ENCODE data around the gene TSPAN32. TPM values are rescaled to one million over a fixed set of nuclear protein-coding genes. Genes with fewer than 3 reads are reported as not detected.
A peak's percentile ranks its signal among the peaks of the same experiment; 100 is the strongest.

TSPAN32 gene
- total RNA-seq, 3 donors from 2014 or later (not counting 1 experiment from before 2014, with no cell fraction given): 268 to 327 (median 299) TPM

DNA sequence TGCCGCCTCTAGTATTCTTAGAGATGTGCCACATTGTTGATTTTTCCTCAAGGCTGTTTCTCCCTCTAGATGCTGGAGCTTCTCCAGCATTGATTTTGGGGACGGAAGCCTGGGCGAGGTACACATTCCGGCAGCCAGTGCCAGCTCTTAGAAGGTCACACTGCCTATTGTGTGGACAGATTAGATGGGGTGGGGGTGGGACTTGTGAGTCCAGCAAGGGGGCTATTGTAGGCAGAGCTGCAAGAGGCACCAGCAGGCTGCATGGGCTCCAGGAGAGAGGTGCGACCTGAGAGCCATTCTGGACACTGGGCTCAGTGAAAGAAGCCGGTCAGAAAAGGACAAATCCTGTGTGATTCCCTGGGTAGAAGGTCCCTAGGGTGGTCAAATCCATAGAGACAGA is 12.5 kb upstream of the TSPAN32 start:
- Histone ChIP-seq H3K36me3 (ENCODE audit: control insufficient read depth, insufficient read depth, low read length) (no peaks in the 10 kb centered on the region), H3K4me1 (ENCODE audit: control insufficient read depth, insufficient read depth, low read length) (peaks cover 18% of the 10 kb centered on the region), H3K27me3 (ENCODE audit: control insufficient read depth, insufficient read depth, low read length) (no peaks in the 10 kb centered on the region), H3K4me3 (ENCODE audit: low read length) (no peak overlapping the region), H3K27ac (ENCODE audit: low read length) (no peak overlapping the region), H3K9me3 (ENCODE audit: control insufficient read depth, insufficient read depth, low read length) (no peaks in the 10 kb centered on the region)
- no peak overlapping the region for H3K4me3 Mint-ChIP-seq
- H3K36me3 Mint-ChIP-seq: no peaks in the 10 kb centered on the region
- no peaks in the 10 kb centered on the region for H3K27me3 Mint-ChIP-seq (ENCODE audit: low read depth in 2 of 2)
- H3K9me3 Mint-ChIP-seq: no peaks in the 10 kb centered on the region
- no peak for TF ChIP-seq CTCF (IDR thresholded peaks at IDR 0.05)
- 96% methylated on average over 6 of the region's 6 CpGs for WGBS (ENCODE audit: insufficient coverage)
- ATAC-seq (no peak), DNase-seq (peak in 1 of 2 donors; percentile 5)
- intact Hi-C loops (cut with micrococcal nuclease): no loop called here
- peaks cover 24 to 52% of the 10 kb centered on the region in 2 donors for H3K4me1 Mint-ChIP-seq
- no peak overlapping the region for H3K27ac Mint-ChIP-seq

- Histone ChIP-seq H3K36me3 (ENCODE audit: control insufficient read depth, insufficient read depth, low read length) (no peaks in the 10 kb centered on the region), H3K4me1 (ENCODE audit: control insufficient read depth, insufficient read depth, low read length) (peaks cover 23% of the 10 kb centered on the region), H3K9me3 (ENCODE audit: control insufficient read depth, insufficient read depth, low read length) (no peaks in the 10 kb centered on the region), H3K27ac (ENCODE audit: low read length) (no peak overlapping the region), H3K4me3 (ENCODE audit: low read length) (no peak overlapping the region), H3K27me3 (ENCODE audit: control insufficient read depth, insufficient read depth, low read length) (no peaks in the 10 kb centered on the region)
- peak in 1 of 2 donors; percentile 4 for DNase-seq
- no peaks in the 10 kb centered on the region for H3K9me3 Mint-ChIP-seq
- peaks cover 29 to 57% of the 10 kb centered on the region in 2 donors for H3K4me1 Mint-ChIP-seq
- H3K27ac Mint-ChIP-seq: no peak overlapping the region
- H3K27me3 Mint-ChIP-seq (ENCODE audit: low read depth in 2 of 2): no peaks in the 10 kb centered on the region
- H3K36me3 Mint-ChIP-seq: no peaks in the 10 kb centered on the region
- H3K4me3 Mint-ChIP-seq: no peak overlapping the region
- 94% methylated on average over 10 of the region's 10 CpGs for WGBS (ENCODE audit: insufficient coverage)
- intact Hi-C loops (cut with micrococcal nuclease): no loop called here
- no peak for TF ChIP-seq CTCF (IDR thresholded peaks at IDR 0.05)
- no peak for ATAC-seq
Observed at GRCh38 chr11:2289859-2290258, 12.0 kb upstream of the TSPAN32 start.

DNA sequence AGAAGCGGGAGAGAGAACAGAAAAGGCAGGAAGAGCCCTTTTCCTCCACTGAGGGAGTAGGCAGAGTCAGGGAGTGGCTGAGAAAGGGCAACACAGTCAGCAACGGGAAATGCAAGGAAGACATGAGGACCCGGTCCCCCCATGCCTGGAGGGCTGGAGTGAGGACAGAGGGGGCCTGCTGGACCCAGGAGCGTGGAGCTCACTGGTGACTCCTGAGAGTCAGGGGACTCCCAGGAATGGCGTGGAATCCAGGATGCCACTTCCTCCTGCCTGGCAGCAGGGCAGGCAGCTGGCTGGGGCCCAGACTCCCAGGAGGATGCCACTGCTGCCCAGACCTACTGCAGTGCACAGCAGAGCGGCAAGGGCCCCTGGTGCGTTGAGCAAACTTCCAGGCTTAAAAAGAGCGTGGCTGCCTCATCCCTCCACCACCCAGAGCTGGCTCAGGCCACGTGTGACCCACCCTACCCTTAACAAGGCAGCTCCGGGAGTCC is 11.4 kb upstream of the TSPAN32 start:
- H3K4me3 ChIP-seq (ENCODE audit: low read length): no peak overlapping the region
- no peaks in the 10 kb centered on the region for H3K9me3 ChIP-seq (ENCODE audit: control insufficient read depth, insufficient read depth, low read length)
- no peaks in the 10 kb centered on the region for H3K27me3 ChIP-seq (ENCODE audit: control insufficient read depth, insufficient read depth, low read length)
- Mint-ChIP-seq H3K4me3 (no peak overlapping the region), H3K4me1 (peaks cover 30 to 63% of the 10 kb centered on the region in 2 donors), H3K36me3 (no peaks in the 10 kb centered on the region), H3K27ac (no peak overlapping the region), H3K27me3 (ENCODE audit: low read depth in 2 of 2) (no peaks in the 10 kb centered on the region), H3K9me3 (no peaks in the 10 kb centered on the region)
- no peak overlapping the region for H3K27ac ChIP-seq (ENCODE audit: low read length)
- H3K4me1 ChIP-seq (ENCODE audit: control insufficient read depth, insufficient read depth, low read length): peaks cover 28% of the 10 kb centered on the region
- intact Hi-C loops (cut with micrococcal nuclease): no loop called here
- ATAC-seq (no peak), DNase-seq (peak in 1 of 2 donors; percentile 8)
- TF ChIP-seq CTCF (IDR thresholded peaks at IDR 0.05): no peak
- 87% methylated on average over 10 of the region's 10 CpGs for WGBS (ENCODE audit: insufficient coverage)
- H3K36me3 ChIP-seq (ENCODE audit: control insufficient read depth, insufficient read depth, low read length): no peaks in the 10 kb centered on the region

GRCh38 chr11:2293531-2293971 is 8.3 kb upstream of the TSPAN32 start:
- ATAC-seq (no peak), DNase-seq (no peak)
- Mint-ChIP-seq H3K27me3 (ENCODE audit: low read depth in 2 of 2) (no peaks in the 10 kb centered on the region), H3K4me3 (peak overlapping the region; percentile 50), H3K4me1 (peaks cover 35 to 69% of the 10 kb centered on the region in 2 donors), H3K27ac (no peak overlapping the region), H3K36me3 (no peaks in the 10 kb centered on the region), H3K9me3 (no peaks in the 10 kb centered on the region)
- intact Hi-C loops (cut with micrococcal nuclease): no loop called here
- Histone ChIP-seq H3K9me3 (ENCODE audit: control insufficient read depth, insufficient read depth, low read length) (no peaks in the 10 kb centered on the region), H3K4me3 (ENCODE audit: low read length) (no peak overlapping the region), H3K36me3 (ENCODE audit: control insufficient read depth, insufficient read depth, low read length) (peaks cover 23% of the 10 kb centered on the region), H3K4me1 (ENCODE audit: control insufficient read depth, insufficient read depth, low read length) (peaks cover 54% of the 10 kb centered on the region), H3K27ac (ENCODE audit: low read length) (no peak overlapping the region), H3K27me3 (ENCODE audit: control insufficient read depth, insufficient read depth, low read length) (no peaks in the 10 kb centered on the region)
- TF ChIP-seq CTCF (IDR thresholded peaks at IDR 0.05): no peak
- 73% methylated on average over 19 of the region's 20 CpGs for WGBS (ENCODE audit: insufficient coverage)
